OCI-LY3 (cell line): Measurements from ENCODE around the gene ARHGAP22.

ENCODE experiments used
- EZH2phosphoT487 ChIP-seq: fragments of 200-600 bp; shearing (Covaris generic); IDR thresholded peaks from 2 replicates; pipeline ENCODE4 v1.6.1; 2018; ENCODE audit warnings: antibody characterized with exemption, mixed run types, low read depth
- TF ChIP-seq, protein P1 (sequence below): fragments of 200-600, 300-600 bp; sonication (generic); IDR thresholded peaks from 2 replicates; pipeline ENCODE4 v1.5.1; 2014; ENCODE audit warnings: antibody characterized with exemption, low read length, low read depth

DNA sequence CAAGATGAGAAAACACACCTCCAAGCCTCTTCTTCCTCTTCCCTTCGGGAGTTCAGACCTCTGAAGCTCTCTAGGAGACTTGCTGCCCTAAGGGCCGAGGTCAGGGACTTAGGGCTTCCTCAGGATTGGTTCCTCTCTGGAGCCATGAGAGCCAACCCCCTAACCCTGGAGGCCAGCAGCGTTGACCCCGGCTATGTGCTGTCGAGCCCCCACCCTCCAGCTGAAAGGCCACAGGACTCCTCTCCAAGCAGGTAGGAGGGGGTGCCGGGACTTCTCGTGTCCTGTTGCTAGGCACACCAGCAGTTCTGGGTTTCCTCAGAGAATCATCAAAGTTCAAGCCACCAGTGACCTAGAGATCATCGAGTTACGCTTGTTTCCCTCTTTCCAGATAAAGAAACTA is 87.4 kb downstream of the ARHGAP22 start:
- TF ChIP-seq, protein P1, sequence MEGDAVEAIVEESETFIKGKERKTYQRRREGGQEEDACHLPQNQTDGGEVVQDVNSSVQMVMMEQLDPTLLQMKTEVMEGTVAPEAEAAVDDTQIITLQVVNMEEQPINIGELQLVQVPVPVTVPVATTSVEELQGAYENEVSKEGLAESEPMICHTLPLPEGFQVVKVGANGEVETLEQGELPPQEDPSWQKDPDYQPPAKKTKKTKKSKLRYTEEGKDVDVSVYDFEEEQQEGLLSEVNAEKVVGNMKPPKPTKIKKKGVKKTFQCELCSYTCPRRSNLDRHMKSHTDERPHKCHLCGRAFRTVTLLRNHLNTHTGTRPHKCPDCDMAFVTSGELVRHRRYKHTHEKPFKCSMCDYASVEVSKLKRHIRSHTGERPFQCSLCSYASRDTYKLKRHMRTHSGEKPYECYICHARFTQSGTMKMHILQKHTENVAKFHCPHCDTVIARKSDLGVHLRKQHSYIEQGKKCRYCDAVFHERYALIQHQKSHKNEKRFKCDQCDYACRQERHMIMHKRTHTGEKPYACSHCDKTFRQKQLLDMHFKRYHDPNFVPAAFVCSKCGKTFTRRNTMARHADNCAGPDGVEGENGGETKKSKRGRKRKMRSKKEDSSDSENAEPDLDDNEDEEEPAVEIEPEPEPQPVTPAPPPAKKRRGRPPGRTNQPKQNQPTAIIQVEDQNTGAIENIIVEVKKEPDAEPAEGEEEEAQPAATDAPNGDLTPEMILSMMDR = no peak
- no peak for TF ChIP-seq EZH2phosphoT487
